Suprapubic skin (tissue), 3 donors: ENCODE measurements around the gene DEK.

Experiments
- POLR2AphosphoS5 ChIP-seq, 3 donors: sonication (generic); formaldehyde crosslinking; IDR thresholded peaks; one replicate each; pipeline ENCODE4 v1.6.1; 2017; ENCODE audit warnings: antibody characterized with exemption in 3 of 3
- TF ChIP-seq, protein P1 (sequence below), 2 donors: fragments of 200-600 bp in 1 of 2; fragments of 450-650 bp in 1 of 2; sonication (generic) in 1 of 2; IDR thresholded peaks; one replicate each; pipeline ENCODE4 v1.5.1; 2016 to 2019; ENCODE audit warnings: antibody characterized with exemption in 2 of 2, mild to moderate bottlenecking in 1 of 2, moderate library complexity in 1 of 2

DNA sequence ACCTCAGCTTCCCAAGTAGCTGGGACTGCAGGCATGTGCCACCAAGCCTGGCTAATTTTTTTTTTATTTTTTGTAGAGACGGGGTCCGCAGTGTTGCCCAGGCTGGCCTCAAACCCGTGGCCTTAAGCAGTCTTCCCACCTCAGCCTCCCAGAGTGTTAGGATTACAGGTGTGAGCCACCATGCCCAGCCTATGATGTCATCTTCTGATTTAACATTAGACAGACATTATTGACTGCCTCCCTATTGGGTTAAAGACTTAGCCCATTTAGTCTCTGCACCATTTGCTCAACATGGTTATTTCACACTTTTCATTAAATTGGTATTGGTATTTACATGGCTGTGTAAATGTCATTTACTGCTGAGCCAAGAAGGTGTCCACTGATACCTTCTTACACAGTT is 46.1 kb downstream of the DEK start:
- no peak for TF ChIP-seq POLR2AphosphoS5 (IDR thresholded peaks at IDR 0.05)
- TF ChIP-seq, protein P1, sequence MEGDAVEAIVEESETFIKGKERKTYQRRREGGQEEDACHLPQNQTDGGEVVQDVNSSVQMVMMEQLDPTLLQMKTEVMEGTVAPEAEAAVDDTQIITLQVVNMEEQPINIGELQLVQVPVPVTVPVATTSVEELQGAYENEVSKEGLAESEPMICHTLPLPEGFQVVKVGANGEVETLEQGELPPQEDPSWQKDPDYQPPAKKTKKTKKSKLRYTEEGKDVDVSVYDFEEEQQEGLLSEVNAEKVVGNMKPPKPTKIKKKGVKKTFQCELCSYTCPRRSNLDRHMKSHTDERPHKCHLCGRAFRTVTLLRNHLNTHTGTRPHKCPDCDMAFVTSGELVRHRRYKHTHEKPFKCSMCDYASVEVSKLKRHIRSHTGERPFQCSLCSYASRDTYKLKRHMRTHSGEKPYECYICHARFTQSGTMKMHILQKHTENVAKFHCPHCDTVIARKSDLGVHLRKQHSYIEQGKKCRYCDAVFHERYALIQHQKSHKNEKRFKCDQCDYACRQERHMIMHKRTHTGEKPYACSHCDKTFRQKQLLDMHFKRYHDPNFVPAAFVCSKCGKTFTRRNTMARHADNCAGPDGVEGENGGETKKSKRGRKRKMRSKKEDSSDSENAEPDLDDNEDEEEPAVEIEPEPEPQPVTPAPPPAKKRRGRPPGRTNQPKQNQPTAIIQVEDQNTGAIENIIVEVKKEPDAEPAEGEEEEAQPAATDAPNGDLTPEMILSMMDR (IDR thresholded peaks at IDR 0.05) = no peak
